Testis (tissue), 2 donors: ENCODE data around the gene DUSP3.

Experiments used
- POLR2A ChIP-seq: fragments of 450-650 bp; IDR thresholded peaks from one replicate; pipeline ENCODE4 v1.6.1; 2017; ENCODE audit warnings: antibody characterized with exemption, mild to moderate bottlenecking, moderate library complexity
- TF ChIP-seq, protein P1 (sequence below), 3 experiments: fragments of 450-650 bp in 2 of 3; fragments of 200-600 bp in 1 of 3; sonication (generic) in 1 of 3; IDR thresholded peaks; one replicate each; pipeline ENCODE4 v1.5.1; 2016 to 2019; ENCODE audit warnings: antibody characterized with exemption in 3 of 3, mild to moderate bottlenecking in 2 of 3, moderate library complexity in 1 of 3

DNA sequence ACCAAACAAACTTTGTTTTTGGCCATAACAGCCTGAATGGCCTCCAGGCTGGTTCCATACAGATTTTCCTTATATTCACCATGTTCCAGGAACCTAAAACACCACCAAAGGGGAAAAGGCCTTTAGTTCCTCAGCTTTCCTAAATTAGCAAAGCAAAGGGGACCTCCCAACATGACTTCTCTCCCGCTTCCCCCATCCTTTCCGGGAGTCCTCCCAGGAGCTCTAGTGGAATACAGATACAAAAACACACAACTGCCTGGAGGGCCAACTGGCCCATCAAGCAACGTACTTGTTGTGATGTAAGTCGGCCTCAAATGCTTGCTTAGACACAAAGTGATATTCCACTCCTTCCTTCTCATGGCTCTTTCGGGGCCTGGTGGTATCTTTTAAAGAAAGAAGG is 32.0 kb upstream of the DUSP3 start:
- TF ChIP-seq, protein P1, sequence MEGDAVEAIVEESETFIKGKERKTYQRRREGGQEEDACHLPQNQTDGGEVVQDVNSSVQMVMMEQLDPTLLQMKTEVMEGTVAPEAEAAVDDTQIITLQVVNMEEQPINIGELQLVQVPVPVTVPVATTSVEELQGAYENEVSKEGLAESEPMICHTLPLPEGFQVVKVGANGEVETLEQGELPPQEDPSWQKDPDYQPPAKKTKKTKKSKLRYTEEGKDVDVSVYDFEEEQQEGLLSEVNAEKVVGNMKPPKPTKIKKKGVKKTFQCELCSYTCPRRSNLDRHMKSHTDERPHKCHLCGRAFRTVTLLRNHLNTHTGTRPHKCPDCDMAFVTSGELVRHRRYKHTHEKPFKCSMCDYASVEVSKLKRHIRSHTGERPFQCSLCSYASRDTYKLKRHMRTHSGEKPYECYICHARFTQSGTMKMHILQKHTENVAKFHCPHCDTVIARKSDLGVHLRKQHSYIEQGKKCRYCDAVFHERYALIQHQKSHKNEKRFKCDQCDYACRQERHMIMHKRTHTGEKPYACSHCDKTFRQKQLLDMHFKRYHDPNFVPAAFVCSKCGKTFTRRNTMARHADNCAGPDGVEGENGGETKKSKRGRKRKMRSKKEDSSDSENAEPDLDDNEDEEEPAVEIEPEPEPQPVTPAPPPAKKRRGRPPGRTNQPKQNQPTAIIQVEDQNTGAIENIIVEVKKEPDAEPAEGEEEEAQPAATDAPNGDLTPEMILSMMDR (IDR thresholded peaks at IDR 0.05): no peak
- no peak for TF ChIP-seq POLR2A
